Loucy (cell line): Measurements from ENCODE around the gene APOBEC3A.
"Not testable (repeated sequence)": the region's sequence is repeated elsewhere in the genome, so short reads cannot be mapped to it uniquely, and the experiment has no call there.

Experiments used
- H2AFZ ChIP-seq: fragments of 200-600 bp; sonication (generic); 2 replicates; pipeline ENCODE4 v1.6.0; 2016; ENCODE audit warnings: antibody characterized with exemption, mild to moderate bottlenecking, low read length, moderate library complexity
- H3F3A ChIP-seq: fragments of 200-600 bp; 2 replicates; pipeline ENCODE4 v1.6.0; 2016; ENCODE audit warnings: antibody characterized with exemption, low read depth, mild to moderate bottlenecking
- H3K27me3 ChIP-seq: fragments of 200-600 bp; sonication (generic); 2 replicates; pipeline ENCODE4 v1.6.1; 2014; ENCODE audit warnings: low read length, mild to moderate bottlenecking; ENCODE audit not compliant: insufficient read depth, poor library complexity, severe bottlenecking
- H3K36me3 ChIP-seq: fragments of 200-600 bp; sonication (generic); 2 replicates; pipeline ENCODE4 v1.6.1; 2016; ENCODE audit warnings: low read length; ENCODE audit not compliant: insufficient read depth
- H3K4me1 ChIP-seq: fragments of 200-600 bp; sonication (generic); 2 replicates; pipeline ENCODE4 v1.5.1; 2014; ENCODE audit warnings: low read length, mild to moderate bottlenecking; ENCODE audit not compliant: insufficient read depth, poor library complexity, severe bottlenecking
- H3K4me2 ChIP-seq: fragments of 200-600 bp; sonication (generic); 2 replicates; pipeline ENCODE4 v1.6.0; 2014; ENCODE audit warnings: antibody characterized with exemption, low read length, low read depth, mild to moderate bottlenecking; ENCODE audit not compliant: poor library complexity, severe bottlenecking
- H3K4me3 ChIP-seq: fragments of 200-600 bp; sonication (generic); 2 replicates; pipeline ENCODE4 v1.5.1; 2014; ENCODE audit warnings: low read length, mild to moderate bottlenecking, mixed read lengths; ENCODE audit not compliant: poor library complexity, severe bottlenecking
- H3K79me2 ChIP-seq: fragments of 200-600 bp; sonication (generic); 2 replicates; pipeline ENCODE4 v1.6.1; 2014; ENCODE audit warnings: low read length; ENCODE audit not compliant: insufficient read depth
- H3K9ac ChIP-seq: fragments of 200-600 bp; sonication (generic); 2 replicates; pipeline ENCODE4 v1.6.0; 2014; ENCODE audit warnings: mild to moderate bottlenecking, low read depth, low read length, moderate library complexity; ENCODE audit not compliant: poor library complexity, severe bottlenecking
- H3K9me2 ChIP-seq: fragments of 200-600 bp; sonication (generic); replicated peaks from 2 replicates; pipeline ENCODE4 v1.6.1; 2016; ENCODE audit warnings: low read depth, low read length, mixed read lengths
- H3K9me3 ChIP-seq: fragments of 200-600 bp; sonication (generic); 2 replicates; pipeline ENCODE4 v1.6.1; 2014; ENCODE audit warnings: mild to moderate bottlenecking, antibody characterized with exemption, low read length, low read depth; ENCODE audit not compliant: insufficient read depth
- H4K20me1 ChIP-seq: fragments of 200-600 bp; sonication (generic); 2 replicates; pipeline ENCODE4 v1.6.0; 2014; ENCODE audit warnings: antibody characterized with exemption, low read length, mild to moderate bottlenecking; ENCODE audit not compliant: insufficient read depth, poor library complexity, severe bottlenecking
- CTCF ChIP-seq: fragments of 200-600 bp; sonication (generic); conservative IDR thresholded peaks from 2 replicates; pipeline ENCODE4 v1.5.1; 2014; ENCODE audit warnings: mild to moderate bottlenecking, antibody characterized with exemption, low read length
- EZH2phosphoT487 ChIP-seq: fragments of 200-600 bp; IDR thresholded peaks from 2 replicates; pipeline ENCODE4 v1.6.1; 2018; ENCODE audit warnings: antibody characterized with exemption, mild to moderate bottlenecking, moderate library complexity, borderline replicate concordance

APOBEC3A gene

GRCh38 chr22:39007177-39007576, 49.8 kb downstream of the APOBEC3A start:
- Histone ChIP-seq H3K79me2 (no peaks in the 10 kb centered on the region), H4K20me1 (no peaks in the 10 kb centered on the region), H3K9ac (no peak overlapping the region), H3K36me3 (no peaks in the 10 kb centered on the region), H3K4me3 (no peak overlapping the region), H2AFZ (no peak overlapping the region), H3K9me2 (no peaks in the 10 kb centered on the region), H3K9me3 (no peaks in the 10 kb centered on the region), H3K4me1 (peaks cover 11% of the 10 kb centered on the region), H3F3A (no peaks in the 10 kb centered on the region), H3K27me3 (no peaks in the 10 kb centered on the region), H3K4me2 (no peak overlapping the region)
- TF ChIP-seq CTCF (no peak), EZH2phosphoT487 (no peak)

- not testable (repeated sequence) for H3K4me2 ChIP-seq, H2AFZ ChIP-seq, H3F3A ChIP-seq, H3K79me2 ChIP-seq, H3K27me3 ChIP-seq, H4K20me1 ChIP-seq, H3K9me2 ChIP-seq, H3K4me3 ChIP-seq, H3K36me3 ChIP-seq, H3K9ac ChIP-seq, H3K9me3 ChIP-seq
- peaks cover 20% of the 10 kb centered on the region for H3K4me1 ChIP-seq
These were observed 51.0 kb downstream of the APOBEC3A start for GRCh38 chr22:39008271-39008850.

GRCh38 chr22:39010946-39011345, 53.5 kb downstream of the APOBEC3A start:
- Histone ChIP-seq H3K4me1 (peaks cover 29% of the 10 kb centered on the region), H3K36me3 (no peaks in the 10 kb centered on the region), H3K9me2 (no peaks in the 10 kb centered on the region), H3K79me2 (peaks cover 16% of the 10 kb centered on the region), H3K9ac (peak overlapping the region; percentile 36), H4K20me1 (no peaks in the 10 kb centered on the region), H2AFZ (peak overlapping the region; percentile 36; the same call in 1 of the 2 replicates), H3K4me3 (no peak overlapping the region), H3K4me2 (no peak overlapping the region), H3K27me3 (no peaks in the 10 kb centered on the region), H3K9me3 (no peaks in the 10 kb centered on the region), H3F3A (no peaks in the 10 kb centered on the region)
- TF ChIP-seq CTCF (no peak), EZH2phosphoT487 (no peak)
